ENCODE measurements around the gene COL5A3.
"Not testable (repeated sequence)": the region's sequence is repeated elsewhere in the genome, so short reads cannot be mapped to it uniquely, and the experiment has no call there.

- TF ChIP-seq CTCF, EP300 (IDR thresholded peaks at IDR 0.05): not testable (repeated sequence)
Measured at GRCh38 chr19:9946528-9947125, 63.7 kb downstream of the COL5A3 start.

All from upper lobe of left lung (tissue), 4 donors.